ENCODE measurements around the gene SF3A1. TPM values are rescaled to one million over a fixed set of nuclear protein-coding genes. Genes with fewer than 3 reads are reported as not detected.

SF3A1 gene
- total and polyA plus RNA-seq, 2 of the 13 experiments (the other 11 are each of a cell fraction or from before 2014, with no cell fraction given): 10.0 to 22.0 TPM

- ATAC-seq: no peak
- H3K9ac ChIP-seq (ENCODE audit: insufficient read depth, low read depth, low read length): no peak overlapping the region
- no peak overlapping the region for H3K27ac ChIP-seq (ENCODE audit: extremely low read length, insufficient read depth, low read length)
- 86% methylated on average over 4 of the region's 4 CpGs for WGBS (ENCODE audit: low lambda C conversion rate)
- H3K4me1 ChIP-seq (ENCODE audit: insufficient read depth, low read length): peaks cover 18% of the 10 kb centered on the region; the same call in 1 of the 2 replicates
- H4K20me1 ChIP-seq (ENCODE audit: insufficient read depth, low read length): peaks cover 4% of the 10 kb centered on the region; the same call in 1 of the 2 replicates
- no peak for DNase-seq (ENCODE audit: low spot score)
- TF ChIP-seq ZC3H13 (CRISPR knock-in tag; IDR thresholded peaks at IDR 0.05) (no peak), ZNF280D (CRISPR knock-in tag; IDR thresholded peaks at IDR 0.05) (no peak), HNF1B (CRISPR knock-in tag; IDR thresholded peaks at IDR 0.05) (no peak), MYC (CRISPR knock-in tag; IDR thresholded peaks at IDR 0.05; ENCODE audit: borderline replicate concordance) (no peak), ZNF709 (CRISPR knock-in tag; IDR thresholded peaks at IDR 0.05) (no peak), DRAP1 (CRISPR knock-in tag; IDR thresholded peaks at IDR 0.05) (no peak), ZNF660 (CRISPR knock-in tag; IDR thresholded peaks at IDR 0.05; ENCODE audit: borderline replicate concordance, low read depth) (no peak), HES4 (CRISPR knock-in tag; IDR thresholded peaks at IDR 0.05; ENCODE audit: borderline replicate concordance) (no peak), GRHL1 (CRISPR knock-in tag; conservative IDR thresholded peaks at IDR 0.05) (no peak), FOXC1 (CRISPR knock-in tag; IDR thresholded peaks at IDR 0.05; ENCODE audit: borderline replicate concordance) (no peak), KDM4B (CRISPR knock-in tag; IDR thresholded peaks at IDR 0.05) (no peak), ZFAT (CRISPR knock-in tag; conservative IDR thresholded peaks at IDR 0.05) (no peak), AGO1 (IDR thresholded peaks at IDR 0.05; ENCODE audit: low read depth, low read length, poor library complexity, severe bottlenecking) (no peak), TBP (CRISPR knock-in tag; IDR thresholded peaks at IDR 0.05) (no peak), TP53 (CRISPR knock-in tag; conservative IDR thresholded peaks at IDR 0.05) (no peak)
- POLR2A ChIA-PET: no interaction called here
- no peaks in the 10 kb centered on the region for H3K27me3 ChIP-seq (ENCODE audit: control insufficient read depth in 1 of 2, insufficient read depth in 2 of 2, low read length in 2 of 2)
- CTCF ChIA-PET (ENCODE audit: low intra/inter-chr PET ratio, low total read pairs): no interaction called here
- no TSS peak for BruUV-seq (replicated peaks)
- peaks cover 45 to 90% of the 10 kb centered on the region in 2 experiments for H3K36me3 ChIP-seq (replicated peaks in 1 of 2; ENCODE audit: control insufficient read depth in 1 of 2, insufficient read depth in 2 of 2, low read length in 2 of 2)
- in situ Hi-C loops (cut with HindIII; ENCODE audit: extremely low pct_ligation_motif_present, low pct_unique_long_range_greater_than_20kb): no loop called here
- H2AFZ ChIP-seq (ENCODE audit: low read length): no peak overlapping the region
- H3K4me3 ChIP-seq (replicated peaks in 1 of 3; ENCODE audit: insufficient read depth in 1 of 3, low read depth in 2 of 3, low read length in 3 of 3): no peak overlapping the region
- FAIRE-seq: no peak
- no peaks in the 10 kb centered on the region for H3K9me3 ChIP-seq (ENCODE audit: low read length)
- intact Hi-C loops (cut with micrococcal nuclease; ENCODE audit: unreplicated experiment): no loop called here
- H3K4me2 ChIP-seq (ENCODE audit: low read depth, low read length): no peak overlapping the region
- peaks cover 10% of the 10 kb centered on the region for H3K79me2 ChIP-seq (ENCODE audit: insufficient read depth, low read length)
Observed at GRCh38 chr22:30348404-30348803, 8.3 kb downstream of the SF3A1 start.
